B cell (primary cell): ENCODE results near the gene EGFR.

ENCODE experiments used
- CTCF ChIP-seq: fragments of 200-600 bp; IDR thresholded peaks from one replicate; pipeline ENCODE4 v1.8.0; 2022; ENCODE audit warnings: antibody characterized with exemption, mild to moderate bottlenecking
- EZH2 ChIP-seq: IDR thresholded peaks from 2 replicates; pipeline ENCODE4 v1.6.1; 2012; ENCODE audit warnings: borderline replicate concordance, low read depth, mild to moderate bottlenecking, moderate library complexity, low read length; ENCODE audit not compliant: insufficient read depth, poor library complexity, severe bottlenecking

- no peak for TF ChIP-seq CTCF
- TF ChIP-seq EZH2, result no peak
Measured at GRCh38 chr7:55110993-55111361, 92.2 kb downstream of the EGFR start.
